HG03139 (cell line): Measurements from ENCODE around the gene FBXL20.
"Not testable (repeated sequence)": the region's sequence is repeated elsewhere in the genome, so short reads cannot be mapped to it uniquely, and the experiment has no call there.

Experiments used
- ATAC-seq: cut with Tn5 transposase; IDR thresholded peaks from one replicate; pipeline ENCODE4 v1.9.1; 2021; ENCODE audit not compliant: unreplicated experiment

The FBXL20 gene

GRCh38 chr17:39334008-39334744 lies 67.2 kb downstream of the FBXL20 start:
- not testable (repeated sequence) for ATAC-seq

- no peak for ATAC-seq
Observed at GRCh38 chr17:39332092-39332491, 69.3 kb downstream of the FBXL20 start.

DNA sequence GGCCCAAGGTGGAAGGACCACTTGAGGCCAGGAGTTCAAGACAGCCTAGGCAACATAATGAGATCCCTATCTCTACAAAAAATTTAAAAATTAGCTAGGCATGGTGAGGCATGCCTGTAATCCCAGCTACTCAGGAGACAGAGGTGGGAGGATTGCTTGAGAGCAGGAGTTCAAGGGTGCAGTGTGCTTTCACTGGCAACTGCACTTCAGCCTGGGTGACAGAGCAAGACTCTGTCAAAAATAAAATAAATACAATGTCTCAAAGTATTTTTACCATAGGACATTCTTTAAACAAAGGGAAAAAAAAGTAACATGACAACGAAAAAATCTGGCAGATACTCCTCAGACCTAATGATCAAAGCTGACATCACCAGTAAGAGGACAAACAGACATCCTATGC lies 72.6 kb downstream of the FBXL20 start:
- no peak for ATAC-seq

DNA sequence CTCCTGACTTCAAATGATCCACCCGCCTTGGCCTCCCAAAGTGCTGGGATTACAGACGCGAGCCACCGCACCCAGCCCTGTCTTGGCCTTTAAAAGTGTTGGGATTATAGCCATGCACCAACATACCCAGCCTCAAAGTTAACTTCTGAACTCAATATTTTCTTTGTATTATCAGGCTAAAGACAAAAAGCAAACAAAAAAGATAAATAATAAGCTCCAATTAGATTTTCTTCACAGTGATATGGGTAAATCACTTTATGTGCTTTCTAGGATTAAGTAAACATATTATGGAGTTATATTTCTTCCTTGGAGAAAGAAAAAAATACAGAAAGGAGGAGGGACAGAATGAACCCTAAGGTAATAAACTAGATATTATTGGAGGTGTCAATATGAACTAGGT lies 74.3 kb downstream of the FBXL20 start:
- ATAC-seq: no peak

DNA sequence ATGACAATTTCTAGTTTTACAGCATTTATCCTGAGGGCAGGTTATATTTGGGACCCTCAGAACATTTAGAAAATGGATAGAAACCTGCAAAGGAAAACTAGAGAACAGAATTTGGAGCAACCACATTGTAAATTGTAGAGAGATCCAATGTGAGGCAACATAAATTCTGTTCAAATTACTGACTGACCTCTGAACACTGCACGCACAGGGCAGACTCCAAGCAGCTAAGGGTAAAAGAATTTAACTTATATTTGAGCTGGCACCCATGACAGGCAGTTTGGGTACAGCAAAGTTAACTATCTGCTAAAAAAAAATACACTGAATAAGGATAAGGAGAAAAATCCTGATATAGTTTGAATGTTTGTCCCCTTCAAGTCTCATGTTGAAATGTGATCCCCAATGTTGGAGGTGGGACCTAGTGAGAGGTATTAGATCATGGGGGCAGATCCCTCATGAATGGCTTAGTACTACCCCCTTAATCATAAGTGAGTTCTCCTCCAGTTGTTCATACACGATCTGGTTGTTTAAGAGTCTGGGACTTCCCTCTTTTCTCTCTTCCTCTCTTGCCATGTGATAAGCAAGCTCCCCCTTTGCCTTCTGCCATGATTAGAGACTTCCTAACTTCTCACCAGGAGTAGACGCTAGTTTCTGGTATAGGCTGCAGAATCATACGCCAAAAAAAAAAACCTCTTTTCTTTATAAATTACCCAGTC lies 75.7 kb downstream of the FBXL20 start:
- ATAC-seq: no peak

- no peak for ATAC-seq
Observed at GRCh38 chr17:39318636-39319035, 82.8 kb downstream of the FBXL20 start.

DNA sequence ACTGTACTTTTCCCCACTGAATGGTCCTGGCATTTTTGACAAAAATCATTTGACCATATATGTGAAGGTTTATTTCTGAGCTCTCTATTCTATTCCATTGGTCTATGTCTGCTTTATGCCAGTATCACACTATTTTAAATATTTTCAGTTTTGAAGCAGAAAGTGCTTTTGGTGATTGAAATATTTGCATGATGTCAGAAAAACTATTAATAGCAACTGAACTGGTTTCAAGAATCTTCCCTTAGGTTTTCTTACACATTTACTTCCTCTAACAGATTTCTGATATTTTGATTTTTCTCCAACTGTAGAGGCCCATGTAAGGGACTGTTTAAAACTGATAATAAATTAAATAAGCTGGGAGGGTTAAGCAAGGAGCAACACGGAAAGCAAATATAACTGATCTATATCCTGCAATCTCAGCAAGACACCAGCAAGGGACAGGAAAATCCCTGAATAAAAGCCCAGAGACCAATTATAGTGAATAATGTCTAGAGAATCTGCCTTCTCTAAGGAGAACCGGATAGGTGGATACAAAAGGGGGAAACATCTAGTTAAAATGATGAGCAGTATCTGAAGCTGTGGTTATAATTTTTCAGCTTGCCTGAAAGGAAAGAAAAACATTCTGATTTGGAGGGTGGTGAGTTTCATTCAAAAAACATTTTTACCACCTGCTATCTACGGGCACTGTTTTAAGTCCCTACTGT lies 94.8 kb downstream of the FBXL20 start:
- no peak for ATAC-seq

DNA sequence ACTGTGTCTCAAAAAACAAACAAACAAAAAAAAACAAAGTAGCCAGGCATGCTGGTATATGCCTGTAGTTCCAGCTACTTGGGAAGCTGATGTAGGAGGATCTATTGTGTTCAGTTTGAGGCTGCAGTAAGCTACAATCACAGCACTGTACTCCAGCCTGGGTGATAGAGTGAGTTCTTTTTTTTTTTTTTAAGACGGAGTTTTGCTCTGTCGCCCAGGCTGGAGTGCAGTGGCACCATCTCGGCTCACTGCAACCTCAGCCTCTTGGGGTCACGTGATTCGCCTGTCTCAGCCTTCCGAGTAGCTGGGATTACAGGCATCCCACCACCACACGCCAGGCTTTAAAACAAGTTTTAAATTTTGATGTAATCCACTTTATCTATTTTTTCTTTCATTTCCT lies 95.4 kb downstream of the FBXL20 start:
- no peak for ATAC-seq

DNA sequence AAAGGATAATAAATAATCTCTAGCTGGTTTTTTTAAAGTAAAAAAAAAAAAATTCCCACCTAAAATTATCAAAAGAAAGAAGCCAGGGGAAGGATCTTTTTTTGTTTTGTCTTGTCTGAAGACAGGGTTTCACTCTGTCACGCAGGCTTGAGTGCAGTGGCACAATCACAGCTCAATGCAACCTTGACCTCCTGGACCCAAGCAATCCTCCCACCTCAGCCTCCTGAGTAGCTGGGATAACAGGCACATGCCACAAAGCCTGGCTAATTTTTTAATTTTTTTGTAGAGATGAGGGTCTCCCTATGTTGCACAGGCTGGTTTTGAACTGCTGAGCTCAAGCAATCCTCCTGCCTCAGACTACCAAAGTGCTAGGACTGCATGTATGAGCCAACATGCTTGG lies 97.2 kb downstream of the FBXL20 start:
- ATAC-seq: no peak

DNA sequence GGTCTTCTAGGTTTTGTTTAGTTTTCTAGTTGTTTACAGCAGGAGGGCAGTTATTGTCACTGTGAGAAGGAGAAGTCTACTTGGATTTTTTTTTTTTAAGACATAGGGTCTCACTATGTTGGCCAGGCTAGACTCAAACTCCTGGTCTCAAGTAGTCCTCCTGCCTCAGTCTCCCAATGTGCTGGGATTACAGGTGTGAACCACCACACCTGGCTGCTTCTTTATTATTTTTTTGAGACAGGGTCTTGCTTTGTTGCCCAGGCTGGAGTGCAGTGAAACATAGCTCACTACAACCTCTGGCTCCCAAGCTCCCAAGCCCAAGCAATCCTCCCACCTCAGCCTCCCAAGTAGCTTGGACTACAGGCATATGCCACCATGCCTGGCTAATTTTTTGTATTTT lies 107.4 kb downstream of the FBXL20 start:
- ATAC-seq: no peak

GRCh38 chr17:39292546-39292945 lies 108.9 kb downstream of the FBXL20 start:
- not testable (repeated sequence) for ATAC-seq

DNA sequence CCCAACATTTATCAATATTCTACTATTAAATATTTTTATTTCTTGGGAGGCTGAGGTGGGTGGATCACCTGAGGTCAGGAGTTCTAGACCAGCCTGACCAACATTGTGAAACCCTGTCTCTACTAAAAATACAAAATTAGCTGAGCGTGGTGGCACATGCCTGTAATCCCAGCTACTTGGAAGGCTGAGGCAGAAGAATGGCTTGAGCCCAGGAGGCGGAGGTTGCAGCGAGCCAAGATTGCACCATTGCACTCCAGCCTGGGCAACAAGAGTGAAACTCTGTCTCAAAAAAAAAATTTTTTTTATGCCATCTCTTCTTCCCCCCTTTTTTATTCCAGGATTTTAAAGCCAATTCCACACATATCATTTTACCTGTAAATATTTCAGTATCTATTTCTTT lies 114.9 kb downstream of the FBXL20 start:
- ATAC-seq: not testable (repeated sequence)

DNA sequence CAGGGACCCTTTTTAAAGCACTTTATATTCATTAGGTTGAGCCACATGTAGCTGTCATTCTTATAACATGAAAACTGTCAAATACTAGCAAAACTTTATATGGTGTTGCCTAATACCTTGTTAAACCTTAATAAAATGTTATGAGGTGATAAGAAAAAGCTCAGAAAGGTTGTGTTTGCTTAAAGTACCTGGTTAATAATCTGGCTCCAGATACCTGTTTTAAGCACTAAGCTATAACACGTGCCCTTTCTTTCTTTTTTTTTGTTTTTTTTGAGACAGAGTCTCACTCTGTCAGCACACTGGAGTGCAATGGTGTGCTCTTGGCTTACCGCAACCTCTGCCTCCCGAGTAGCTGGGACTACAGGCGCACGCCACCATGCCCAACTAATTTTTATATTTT lies 116.7 kb downstream of the FBXL20 start:
- no peak for ATAC-seq

DNA sequence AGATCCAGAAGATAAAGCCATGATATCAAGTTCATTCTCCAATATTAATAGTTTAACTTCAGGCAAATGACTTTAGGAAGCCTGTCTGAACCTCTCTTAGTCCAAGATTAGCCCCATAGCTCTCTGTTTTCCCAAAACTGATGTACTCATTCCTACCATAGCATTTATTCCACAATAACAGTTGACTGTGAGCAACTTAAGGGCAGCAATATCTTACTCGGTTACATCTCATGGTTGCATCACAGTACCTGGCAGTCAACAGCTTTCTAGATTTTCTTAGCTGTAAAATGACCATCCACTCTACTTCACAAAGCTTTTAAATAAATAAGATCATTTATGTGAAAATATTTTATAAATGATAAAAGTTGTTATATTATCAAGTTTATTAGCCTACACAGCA lies 117.5 kb downstream of the FBXL20 start:
- ATAC-seq: no peak

- no peak for ATAC-seq
Observed at GRCh38 chr17:39283098-39283497, 118.3 kb downstream of the FBXL20 start.

DNA sequence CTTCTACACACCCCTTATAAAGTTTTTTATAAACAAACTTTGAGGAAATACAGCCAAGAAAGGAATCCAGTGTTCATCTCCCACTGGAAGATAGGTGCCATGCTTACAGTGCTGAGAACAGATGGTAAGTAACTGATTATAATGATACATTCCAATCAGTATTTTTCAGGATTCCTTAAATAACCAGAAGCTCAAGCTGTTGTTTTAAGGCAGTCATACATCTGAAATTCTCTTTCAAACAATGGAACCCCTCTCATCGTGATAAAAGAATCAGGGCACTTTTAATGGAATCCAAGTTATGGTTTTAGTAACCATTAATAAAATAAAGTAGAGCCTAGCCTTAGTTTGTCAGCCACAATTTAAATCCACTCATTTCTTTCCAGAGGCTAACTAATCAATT lies 119.6 kb downstream of the FBXL20 start:
- ATAC-seq: no peak

DNA sequence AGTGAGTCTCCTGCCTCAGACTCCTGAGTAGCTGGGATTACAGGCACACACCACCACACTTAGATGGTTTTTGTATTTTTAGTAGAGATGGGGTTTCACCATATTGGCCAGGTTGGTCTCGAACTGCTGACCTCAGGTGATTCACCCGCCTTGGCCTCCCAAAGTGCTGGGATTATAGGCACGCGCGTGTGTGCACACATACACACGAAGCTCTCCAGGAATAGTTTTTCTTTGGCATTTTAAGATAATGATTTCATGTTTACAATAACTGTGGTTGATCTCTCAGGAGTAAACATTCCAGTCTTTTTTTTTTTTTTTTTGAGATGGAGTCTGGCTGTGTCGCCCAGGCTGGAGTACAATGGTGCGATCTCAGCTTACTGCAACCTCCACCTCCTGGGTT lies 123.2 kb downstream of the FBXL20 start:
- ATAC-seq: not testable (repeated sequence)

DNA sequence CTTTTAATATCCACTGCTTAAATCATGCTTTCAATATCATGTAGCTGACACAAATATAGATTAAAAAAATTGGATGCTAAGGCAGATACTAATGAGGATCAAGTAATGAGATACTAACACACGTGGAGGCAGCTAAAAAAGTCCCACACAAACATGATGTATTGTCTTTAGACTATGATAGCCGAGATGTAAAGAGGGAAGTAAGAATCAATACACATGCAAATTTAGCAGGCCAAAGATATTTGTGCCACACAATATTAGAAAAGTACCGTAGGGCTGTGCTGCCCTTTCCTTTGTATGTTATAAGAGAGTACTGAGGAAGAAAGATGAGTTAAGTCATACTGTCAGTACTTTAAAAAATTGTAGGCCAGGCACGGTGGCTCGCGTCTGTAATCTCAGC lies 124.3 kb downstream of the FBXL20 start:
- no peak for ATAC-seq

- no peak for ATAC-seq
Observed at GRCh38 chr17:39276113-39276512, 125.3 kb downstream of the FBXL20 start.

DNA sequence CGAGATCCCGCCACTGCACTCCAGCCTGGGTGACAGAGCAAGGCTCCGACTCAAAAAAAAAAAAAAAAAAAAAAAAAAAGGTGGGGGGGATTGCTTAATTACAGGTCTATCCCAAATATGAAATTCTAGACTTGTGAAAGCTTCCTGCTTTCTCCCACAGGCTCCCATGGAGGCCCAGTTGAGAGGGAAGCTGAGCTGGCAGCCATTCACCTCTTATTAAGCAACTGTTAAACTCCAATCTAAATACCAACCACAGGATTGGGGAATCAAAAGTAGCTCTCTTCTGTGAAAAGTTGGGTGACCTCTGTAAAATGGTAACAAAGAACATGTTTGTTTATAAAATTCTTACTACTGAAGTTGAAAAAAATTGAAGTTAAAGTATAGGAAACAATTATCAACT lies 129.9 kb downstream of the FBXL20 start:
- ATAC-seq: no peak

DNA sequence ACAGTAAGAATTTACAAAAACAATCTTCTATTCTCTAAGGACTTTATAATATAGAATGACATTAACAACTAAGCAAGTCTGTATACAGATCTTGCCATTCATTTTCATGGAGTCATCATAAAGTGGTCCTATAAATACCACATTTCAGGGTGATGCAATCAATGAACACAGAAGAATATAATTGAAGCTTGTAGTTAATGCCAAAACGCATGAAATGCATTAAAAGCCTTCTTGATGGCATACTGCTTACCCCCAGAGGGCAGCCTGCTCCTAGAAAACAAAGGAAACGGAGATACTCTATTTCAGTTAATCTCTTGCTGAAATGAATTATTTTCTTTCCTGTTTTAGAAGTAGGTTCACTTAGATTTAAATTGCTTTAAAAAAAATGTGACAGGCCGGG lies 130.5 kb downstream of the FBXL20 start:
- ATAC-seq: no peak

GRCh38 chr17:39264119-39264518 lies 137.3 kb downstream of the FBXL20 start:
- ATAC-seq: no peak
